Right atrium auricular region (tissue), 2 donors: ENCODE results near the gene KLHL14. TPM values are rescaled to one million over a fixed set of nuclear protein-coding genes. Genes with fewer than 3 reads are reported as not detected.

Experiments used
- DNase-seq: peaks from one replicate; pipeline ENCODE4 v3.0.0-alpha.2; 2019; ENCODE audit warnings: low spot score
- H3K27ac ChIP-seq, 2 donors: fragments of 200-600 bp; sonication (generic); 1 replicate in 1 of 2; 2 replicates in 1 of 2; pipeline ENCODE4 v1.5.1; 2016 to 2019
- H3K27me3 ChIP-seq, 2 donors: fragments of 200-600 bp; sonication (generic); one replicate each; pipeline versions ENCODE4 v1.5.1 to v1.6.0; 2017 to 2019
- H3K36me3 ChIP-seq: fragments of 200-600 bp; sonication (generic); one replicate; pipeline ENCODE4 v1.5.1; 2016
- H3K4me1 ChIP-seq, 2 donors: fragments of 200-600 bp; sonication (generic); one replicate each; pipeline versions ENCODE4 v1.5.1 to v1.6.0; 2017 to 2019
- H3K4me3 ChIP-seq, 2 donors: fragments of 200-600 bp; sonication (generic); 1 replicate in 1 of 2; 2 replicates in 1 of 2; pipeline ENCODE4 v1.5.1; 2017 to 2019; ENCODE audit warnings: mild to moderate bottlenecking in 1 of 2, moderate library complexity in 1 of 2
- H3K9me3 ChIP-seq, 2 donors: fragments of 200-600 bp; sonication (generic); one replicate each; pipeline ENCODE4 v1.5.1; 2019
- CTCF ChIP-seq, 2 donors: fragments of 200-600 bp; sonication (generic); IDR thresholded peaks; one replicate each; pipeline ENCODE4 v1.5.1; 2019; ENCODE audit warnings: antibody characterized with exemption in 2 of 2
- total RNA-seq, 2 donors: library from RNA; depleted of rRNA; stranded (reverse); fragments of >200 nt; gene quantifications; one replicate each; pipeline ENCODE4 v1.1.0, GENCODE V29; 2016

The KLHL14 gene, protein sequence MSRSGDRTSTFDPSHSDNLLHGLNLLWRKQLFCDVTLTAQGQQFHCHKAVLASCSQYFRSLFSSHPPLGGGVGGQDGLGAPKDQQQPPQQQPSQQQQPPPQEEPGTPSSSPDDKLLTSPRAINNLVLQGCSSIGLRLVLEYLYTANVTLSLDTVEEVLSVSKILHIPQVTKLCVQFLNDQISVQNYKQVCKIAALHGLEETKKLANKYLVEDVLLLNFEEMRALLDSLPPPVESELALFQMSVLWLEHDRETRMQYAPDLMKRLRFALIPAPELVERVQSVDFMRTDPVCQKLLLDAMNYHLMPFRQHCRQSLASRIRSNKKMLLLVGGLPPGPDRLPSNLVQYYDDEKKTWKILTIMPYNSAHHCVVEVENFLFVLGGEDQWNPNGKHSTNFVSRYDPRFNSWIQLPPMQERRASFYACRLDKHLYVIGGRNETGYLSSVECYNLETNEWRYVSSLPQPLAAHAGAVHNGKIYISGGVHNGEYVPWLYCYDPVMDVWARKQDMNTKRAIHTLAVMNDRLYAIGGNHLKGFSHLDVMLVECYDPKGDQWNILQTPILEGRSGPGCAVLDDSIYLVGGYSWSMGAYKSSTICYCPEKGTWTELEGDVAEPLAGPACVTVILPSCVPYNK
- not detected for total RNA-seq

- Histone ChIP-seq H3K4me1 (peaks cover 0 to 25% of the 10 kb centered on the region in 2 donors), H3K4me3 (peak within 1 kb of the TSS; percentile 19 to 47), H3K27me3 (peaks cover 14 to 20% of the 10 kb centered on the region in 2 donors), H3K27ac (no peak within 1 kb of the TSS), H3K9me3 (no peaks in the 10 kb centered on the region), H3K36me3 (no peaks in the 10 kb centered on the region)
- no peak for TF ChIP-seq CTCF (IDR thresholded peaks at IDR 0.05)
- no peak for DNase-seq
These were observed at the start of gene KLHL14 for GRCh38 chr18:32772581-32773381. Gene KLHL14, minus strand, starts transcription at chr18:32773023. Its CDS starts 2,432 bp downstream, at chr18:32770591.

DNA sequence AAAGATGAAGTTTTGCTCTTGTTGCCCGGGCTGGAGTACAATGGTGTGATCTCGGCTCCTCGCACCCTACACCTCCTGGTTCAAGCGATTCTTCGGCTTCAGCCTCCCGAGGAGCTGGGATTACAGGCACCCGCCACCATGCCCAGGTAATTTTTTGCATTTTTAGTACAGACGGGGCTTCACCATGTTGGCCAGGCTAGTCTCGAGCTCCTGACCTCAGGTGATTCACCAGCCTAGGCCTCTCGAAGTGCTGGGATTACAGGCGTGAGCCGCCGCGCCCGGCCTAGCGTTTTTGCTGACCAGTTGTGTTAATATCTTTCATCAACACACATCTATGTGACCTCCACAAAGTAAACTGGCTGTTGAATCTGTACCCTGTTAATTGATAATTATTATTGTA, 49.4 kb upstream of the KLHL14 start:
- no peak for DNase-seq
- no peaks in the 10 kb centered on the region for H3K36me3 ChIP-seq
- no peaks in the 10 kb centered on the region for H3K9me3 ChIP-seq
- no peak for TF ChIP-seq CTCF (IDR thresholded peaks at IDR 0.05)
- H3K4me1 ChIP-seq, result no peaks in the 10 kb centered on the region
- H3K27me3 ChIP-seq, result no peaks in the 10 kb centered on the region
- no peak overlapping the region for H3K4me3 ChIP-seq
- no peak overlapping the region for H3K27ac ChIP-seq

GRCh38 chr18:32815881-32816280, 43.1 kb upstream of the KLHL14 start:
- DNase-seq, result no peak
- Histone ChIP-seq H3K27ac (no peak overlapping the region), H3K9me3 (no peaks in the 10 kb centered on the region), H3K4me3 (no peak overlapping the region), H3K4me1 (no peaks in the 10 kb centered on the region), H3K36me3 (no peaks in the 10 kb centered on the region), H3K27me3 (no peaks in the 10 kb centered on the region)
- no peak for TF ChIP-seq CTCF (IDR thresholded peaks at IDR 0.05)

GRCh38 chr18:32812342-32812741, 39.5 kb upstream of the KLHL14 start:
- no peak for TF ChIP-seq CTCF (IDR thresholded peaks at IDR 0.05)

GRCh38 chr18:32810314-32810713, 37.5 kb upstream of the KLHL14 start:
- Histone ChIP-seq H3K27ac (no peak overlapping the region), H3K36me3 (no peaks in the 10 kb centered on the region), H3K4me3 (no peak overlapping the region), H3K4me1 (no peaks in the 10 kb centered on the region), H3K27me3 (no peaks in the 10 kb centered on the region), H3K9me3 (no peaks in the 10 kb centered on the region)
- no peak for TF ChIP-seq CTCF (IDR thresholded peaks at IDR 0.05)
- DNase-seq, result no peak

More at GRCh38 chr18:32812342-32812741, 39.5 kb upstream of the KLHL14 start:
- H3K9me3 ChIP-seq, result no peaks in the 10 kb centered on the region
- no peaks in the 10 kb centered on the region for H3K36me3 ChIP-seq
- H3K4me1 ChIP-seq, result no peaks in the 10 kb centered on the region
- no peak overlapping the region for H3K4me3 ChIP-seq
- no peaks in the 10 kb centered on the region for H3K27me3 ChIP-seq
- H3K27ac ChIP-seq, result no peak overlapping the region
- DNase-seq, result no peak
